ENCODE results near the gene BRCA1. TPM values are rescaled to one million over a fixed set of nuclear protein-coding genes. Genes with fewer than 3 reads are reported as not detected.
"Not testable (repeated sequence)": the region's sequence is repeated elsewhere in the genome, so short reads cannot be mapped to it uniquely, and the experiment has no call there.

BRCA1 gene
- total RNA-seq, 4 donors from 2014 or later: 6.3 to 20.7 (median 9.8) TPM

GRCh38 chr17:43146649-43147048 lies 21.5 kb upstream of the BRCA1 start:
- intact Hi-C loops (cut with DNase I): no loop called here
- DNase-seq: no peak
- H3K36me3 ChIP-seq: peaks cover 0 to 36% (median 0%) of the 10 kb centered on the region in 3 donors
- H3K27ac ChIP-seq: no peak overlapping the region
- H3K9me3 ChIP-seq: no peaks in the 10 kb centered on the region
- no peak overlapping the region for H3K4me3 ChIP-seq
- H3K4me1 ChIP-seq: no peaks in the 10 kb centered on the region
- WGBS, 2 donors: 94 to 100% methylated on average over 3 to 4 of the region's 4 CpGs
- TF ChIP-seq CTCF (IDR thresholded peaks at IDR 0.05) (no peak), POLR2A (IDR thresholded peaks at IDR 0.05) (no peak)
- H3K27me3 ChIP-seq: no peaks in the 10 kb centered on the region

GRCh38 chr17:43143201-43143600 lies 18.0 kb upstream of the BRCA1 start:
- peaks cover 0 to 41% (median 0%) of the 10 kb centered on the region in 3 donors for H3K36me3 ChIP-seq
- no peak overlapping the region for H3K4me3 ChIP-seq
- DNase-seq: no peak
- 81 to 93% methylated on average over 4 to 5 of the region's 5 CpGs for WGBS, 2 donors
- H3K9me3 ChIP-seq: no peaks in the 10 kb centered on the region
- intact Hi-C loops (cut with DNase I): no loop called here
- no peaks in the 10 kb centered on the region for H3K4me1 ChIP-seq
- no peak for TF ChIP-seq POLR2A (IDR thresholded peaks at IDR 0.05)
- TF ChIP-seq CTCF (IDR thresholded peaks at IDR 0.05): no peak
- H3K27me3 ChIP-seq: no peaks in the 10 kb centered on the region
- H3K27ac ChIP-seq: no peak overlapping the region

GRCh38 chr17:43142153-43142552 lies 17.0 kb upstream of the BRCA1 start:
- H3K36me3 ChIP-seq: peaks cover 0 to 37% (median 0%) of the 10 kb centered on the region in 3 donors
- no peak overlapping the region for H3K4me3 ChIP-seq
- no peak overlapping the region for H3K27ac ChIP-seq
- H3K4me1 ChIP-seq: peaks cover 0 to 4% (median 0%) of the 10 kb centered on the region in 3 donors
- intact Hi-C loops (cut with DNase I): no loop called here
- TF ChIP-seq CTCF (IDR thresholded peaks at IDR 0.05): no peak
- 90 to 92% methylated on average over 5 of the region's 5 CpGs for WGBS, 2 donors
- H3K9me3 ChIP-seq: no peaks in the 10 kb centered on the region
- no peak for DNase-seq
- no peaks in the 10 kb centered on the region for H3K27me3 ChIP-seq

GRCh38 chr17:43140396-43141332 lies 15.5 kb upstream of the BRCA1 start:
- H3K27me3 ChIP-seq: no peaks in the 10 kb centered on the region
- H3K36me3 ChIP-seq: peaks cover 0 to 40% (median 0%) of the 10 kb centered on the region in 3 donors
- H3K9me3 ChIP-seq: no peaks in the 10 kb centered on the region
- H3K4me1 ChIP-seq: peaks cover 0 to 4% (median 0%) of the 10 kb centered on the region in 3 donors
- DNase-seq: no peak
- no peak overlapping the region for H3K27ac ChIP-seq
- H3K4me3 ChIP-seq: no peak overlapping the region
- WGBS, 2 donors: 73 to 83% methylated on average over 9 to 10 of the region's 11 CpGs
- TF ChIP-seq CTCF (IDR thresholded peaks at IDR 0.05) (no peak), POLR2A (IDR thresholded peaks at IDR 0.05) (no peak)
- intact Hi-C loops (cut with DNase I): no loop called here

GRCh38 chr17:43138531-43138930 lies 13.4 kb upstream of the BRCA1 start:
- H3K9me3 ChIP-seq; H3K27me3 ChIP-seq; H3K4me3 ChIP-seq; H3K27ac ChIP-seq; intact Hi-C loops (cut with DNase I); H3K4me1 ChIP-seq; DNase-seq: not testable (repeated sequence)
- H3K36me3 ChIP-seq: peaks cover 0 to 50% (median 3%) of the 10 kb centered on the region in 3 donors
- WGBS, 2 donors: 74 to 93% methylated on average over 4 of the region's 4 CpGs

- H3K9me3 ChIP-seq: not testable (repeated sequence)
- 63 to 66% methylated on average over 3 of the region's 3 CpGs for WGBS, 2 donors
Observed at GRCh38 chr17:43136574-43136973, 11.4 kb upstream of the BRCA1 start.

More at GRCh38 chr17:43136574-43136973, 11.4 kb upstream of the BRCA1 start:
- intact Hi-C loops (cut with DNase I); H3K27me3 ChIP-seq; DNase-seq; H3K4me3 ChIP-seq; H3K27ac ChIP-seq; H3K4me1 ChIP-seq: not testable (repeated sequence)
- peaks cover 0 to 51% (median 3%) of the 10 kb centered on the region in 3 donors for H3K36me3 ChIP-seq

Data from esophagus squamous epithelium (tissue), 5 donors.